Stimulated activated CD4-positive, alpha-beta T cell treated with anti-CD3 and anti-CD28 coated beads, Interleukin-1b, Interleukin-23, amount 100 ng/mL, for 4 hours (primary cell): ENCODE measurements around the gene ATP6V0E1.
"Not testable (repeated sequence)": the region's sequence is repeated elsewhere in the genome, so short reads cannot be mapped to it uniquely, and the experiment has no call there.

Experiments used
- DNase-seq, 2 donors: peaks; one replicate each; pipeline ENCODE4 v3.0.0-alpha.2; 2020; ENCODE audit warnings: low read depth in 2 of 2

ATP6V0E1 gene

GRCh38 chr5:173004013-173004412 is 20.4 kb downstream of the ATP6V0E1 start:
- DNase-seq = no peak

- no peak for DNase-seq
Observed at GRCh38 chr5:173004447-173004846, 20.9 kb downstream of the ATP6V0E1 start.

DNA sequence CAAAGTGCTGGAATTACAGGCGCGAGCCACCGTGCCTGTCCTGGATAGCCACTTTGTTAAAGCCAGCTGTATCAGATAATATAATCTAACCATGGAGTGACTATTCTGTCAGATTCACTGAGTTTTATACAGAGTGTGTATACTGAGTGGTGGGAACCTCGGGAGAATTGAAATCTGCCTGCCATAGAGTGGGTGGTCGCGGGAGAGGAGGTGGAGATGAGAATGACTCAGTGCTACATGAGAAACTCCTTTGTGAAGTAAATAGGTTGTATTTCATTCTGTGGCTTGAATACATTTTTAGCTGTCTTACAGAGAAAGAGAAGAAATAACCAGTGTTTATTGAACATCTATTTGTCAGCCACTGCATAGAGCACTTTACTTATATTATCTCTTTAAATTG is 26.4 kb downstream of the ATP6V0E1 start:
- no peak for DNase-seq

DNA sequence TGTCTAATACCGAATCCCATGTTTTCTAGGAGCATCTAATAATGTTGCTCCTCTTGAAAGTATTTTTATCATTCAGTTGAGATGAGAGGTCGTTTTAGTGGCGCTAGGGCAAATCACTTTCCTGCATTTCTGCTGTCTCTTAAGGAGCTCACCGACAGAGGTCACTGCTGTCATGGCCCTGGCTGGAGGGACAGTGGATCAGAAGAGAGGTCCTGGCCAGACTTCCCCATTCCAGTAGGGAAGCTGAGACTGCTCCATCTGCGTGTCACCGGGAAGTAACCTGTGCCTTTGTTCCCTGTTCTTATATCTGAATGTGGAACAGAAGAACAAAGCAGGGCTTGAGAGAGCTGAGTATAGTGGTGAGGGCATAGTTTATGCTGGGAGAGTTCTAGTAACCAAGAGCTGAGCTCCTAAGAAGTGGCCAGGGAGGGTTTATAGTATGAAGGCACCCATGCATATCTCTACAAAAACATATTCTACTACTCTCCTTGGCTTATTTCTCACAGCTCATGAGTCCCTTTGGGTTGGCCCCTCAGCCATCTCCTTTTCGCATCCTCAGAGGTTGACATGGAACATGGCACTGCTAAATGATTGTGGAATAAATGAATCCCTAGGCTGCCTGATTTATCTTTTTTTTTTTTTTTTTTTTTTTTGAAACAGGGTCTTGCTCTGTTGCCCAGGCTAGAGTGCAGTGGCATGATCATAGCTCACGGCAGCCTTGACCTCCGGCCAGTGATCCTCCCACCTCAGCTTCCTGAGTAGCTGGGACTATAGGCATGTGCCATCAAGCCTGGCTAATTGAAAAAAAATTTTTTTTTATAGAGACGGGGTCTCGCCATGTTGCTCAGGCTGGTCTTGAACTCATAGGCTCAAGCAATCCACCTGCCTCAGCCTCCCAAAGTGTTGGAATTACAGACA is 27.2 kb downstream of the ATP6V0E1 start:
- DNase-seq = no peak

- no peak for DNase-seq
Observed at GRCh38 chr5:173011566-173011965, 28.0 kb downstream of the ATP6V0E1 start.

- no peak for DNase-seq
Observed at GRCh38 chr5:173012882-173013281, 29.3 kb downstream of the ATP6V0E1 start.

DNA sequence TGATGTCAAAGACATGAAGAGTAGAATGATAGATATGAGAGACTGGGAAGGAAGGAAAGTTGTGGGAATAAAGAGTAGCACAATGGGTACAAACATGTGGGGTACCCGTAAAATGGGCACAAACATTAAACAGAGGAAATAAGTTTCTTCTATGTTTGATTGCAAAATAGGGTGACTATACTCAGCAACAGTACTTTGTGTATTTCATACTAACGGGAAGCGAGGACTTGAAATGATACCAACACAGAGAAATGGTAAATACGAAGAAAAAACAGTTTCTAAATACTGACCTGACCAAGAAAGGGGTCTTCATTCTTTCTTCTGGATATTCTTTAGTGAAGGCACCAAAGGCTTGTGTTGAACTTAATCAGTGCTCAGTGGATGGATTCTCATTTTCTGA is 31.1 kb downstream of the ATP6V0E1 start:
- DNase-seq = no peak

DNA sequence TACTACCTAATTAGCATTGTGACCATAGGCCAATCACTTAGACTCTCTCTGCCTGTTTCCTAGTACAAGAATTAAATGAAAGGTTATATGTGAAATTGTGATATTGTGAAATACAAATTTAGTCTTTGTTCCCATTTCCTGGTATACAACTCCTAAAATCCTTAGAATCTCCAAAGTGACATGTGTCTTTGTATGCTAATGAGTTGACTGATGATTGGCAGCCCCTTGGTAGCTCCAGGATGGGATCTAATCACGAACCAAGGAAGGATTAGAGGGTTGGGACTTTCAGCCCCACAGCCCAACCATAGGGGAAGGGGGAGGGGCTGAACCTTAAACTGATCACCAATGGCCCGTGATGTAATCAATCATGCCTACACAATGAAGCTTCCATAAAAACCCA is 31.6 kb downstream of the ATP6V0E1 start:
- no peak for DNase-seq

DNA sequence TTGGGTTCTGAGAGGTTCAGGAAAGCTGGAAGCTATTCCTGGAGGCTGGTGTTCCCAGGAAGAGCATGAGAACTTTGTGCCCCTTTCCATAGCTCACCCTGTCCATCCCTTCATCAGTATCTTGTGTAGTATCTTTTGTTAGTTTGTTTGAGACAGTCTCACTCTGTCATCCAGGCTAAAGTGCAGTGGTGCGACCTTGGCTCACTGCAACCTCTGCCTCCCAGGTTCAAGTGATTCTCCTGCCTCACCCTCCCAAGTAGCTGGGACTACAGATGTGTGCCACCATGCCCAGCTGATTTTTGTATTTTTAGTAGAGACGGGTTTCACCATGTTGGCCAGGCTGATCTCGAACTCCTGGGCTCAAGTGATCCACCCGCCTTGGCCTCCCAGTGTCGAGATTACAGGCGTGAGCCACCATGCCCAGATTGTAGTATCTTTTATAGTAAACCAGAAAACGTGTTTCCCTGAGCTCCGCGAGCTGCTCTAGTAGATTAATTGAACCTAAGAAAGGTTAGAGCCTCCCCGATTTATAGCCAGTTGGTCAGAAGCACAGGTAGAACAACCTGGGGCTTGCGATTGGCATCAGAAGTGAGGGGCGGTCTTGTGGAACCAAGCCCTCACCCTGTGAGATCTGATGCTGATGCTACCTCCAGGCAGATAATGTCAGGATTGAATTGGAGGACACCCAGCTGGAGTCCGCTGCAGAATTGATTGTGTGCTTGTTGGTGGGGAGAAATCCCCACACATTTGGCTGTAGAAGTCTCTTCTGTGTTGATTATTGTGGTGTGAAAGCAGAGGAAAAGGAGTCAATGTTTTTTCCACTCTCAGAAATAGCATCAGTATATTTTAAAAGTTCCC is 32.3 kb downstream of the ATP6V0E1 start:
- DNase-seq = no peak

DNA sequence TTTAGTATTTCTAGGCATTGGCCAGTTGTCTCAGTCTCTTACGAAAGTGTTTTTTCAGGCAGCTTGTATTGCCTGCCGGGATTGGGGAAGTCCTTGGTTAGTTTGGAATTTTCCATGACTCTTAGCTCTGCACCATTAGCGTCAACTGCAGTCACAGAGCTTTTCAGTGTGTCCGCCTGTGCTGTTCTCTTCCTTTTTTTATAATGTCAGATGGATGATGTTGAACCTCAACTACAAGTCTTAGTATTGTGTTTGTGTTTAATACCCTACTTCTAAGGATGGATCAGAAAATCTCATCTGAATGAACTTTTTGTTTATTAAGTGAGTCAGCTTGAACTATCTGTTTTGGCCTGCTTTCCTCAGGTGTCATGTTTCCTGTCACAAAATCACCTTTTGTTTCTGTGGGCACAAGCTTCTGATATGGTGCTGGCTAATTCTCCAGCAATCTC is 33.1 kb downstream of the ATP6V0E1 start:
- DNase-seq = no peak

DNA sequence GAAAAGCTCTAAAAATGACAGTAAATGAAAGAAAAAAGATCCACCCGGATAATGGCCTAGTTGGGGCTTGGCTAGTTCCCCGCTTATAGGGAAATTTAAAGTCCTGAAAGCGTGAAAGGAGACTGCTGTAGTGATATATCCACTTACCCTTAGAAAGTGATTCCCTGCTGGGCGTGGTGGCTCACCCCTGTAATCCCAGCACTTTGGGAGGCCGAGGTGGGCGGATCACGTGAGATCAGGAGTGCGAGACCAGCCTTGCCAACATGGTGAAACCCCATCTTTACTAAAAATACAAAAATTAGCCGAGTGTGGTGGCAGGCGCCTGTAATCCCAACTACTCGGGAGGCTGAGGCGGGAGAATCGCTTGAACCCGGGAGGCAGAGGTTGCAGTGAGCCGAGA is 33.5 kb downstream of the ATP6V0E1 start:
- DNase-seq = not testable (repeated sequence)

DNA sequence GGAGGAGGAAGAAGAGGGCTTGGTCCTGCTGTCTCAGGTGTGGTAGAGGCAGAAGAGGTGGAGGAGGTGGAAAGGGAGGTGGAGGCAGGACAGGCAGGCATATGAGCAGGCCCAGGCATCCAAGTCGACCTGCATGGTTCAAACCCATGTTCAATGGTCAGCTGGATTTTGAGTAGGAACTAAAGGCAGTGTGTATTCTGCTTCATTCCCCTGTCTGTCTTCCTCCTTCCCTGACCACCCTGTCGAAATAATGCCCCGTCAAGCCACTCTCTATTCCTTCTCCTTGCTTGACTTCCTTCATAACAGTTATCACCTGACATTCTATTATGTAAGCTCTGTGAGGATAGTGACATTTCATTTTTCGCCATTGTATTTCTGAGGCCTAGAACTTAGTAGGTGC is 34.8 kb downstream of the ATP6V0E1 start:
- DNase-seq = no peak

DNA sequence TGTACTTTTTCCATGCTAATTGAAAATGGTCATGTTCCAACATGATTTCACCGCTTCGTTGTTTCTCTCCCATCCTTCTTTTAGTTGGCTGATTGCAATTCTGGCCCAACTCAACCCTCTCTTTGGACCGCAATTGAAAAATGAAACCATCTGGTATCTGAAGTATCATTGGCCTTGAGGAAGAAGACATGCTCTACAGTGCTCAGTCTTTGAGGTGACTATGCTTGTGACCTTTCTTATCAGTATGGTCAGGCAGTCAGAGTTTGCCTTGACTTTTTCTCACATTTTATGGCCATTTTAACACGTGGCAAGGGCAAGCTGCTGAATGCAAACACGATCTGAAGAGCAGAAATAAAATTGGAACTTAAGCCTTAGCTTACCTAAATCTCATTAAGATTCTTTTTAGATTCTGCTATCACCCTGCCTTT is 36.6 kb downstream of the ATP6V0E1 start:
- no peak for DNase-seq

DNA sequence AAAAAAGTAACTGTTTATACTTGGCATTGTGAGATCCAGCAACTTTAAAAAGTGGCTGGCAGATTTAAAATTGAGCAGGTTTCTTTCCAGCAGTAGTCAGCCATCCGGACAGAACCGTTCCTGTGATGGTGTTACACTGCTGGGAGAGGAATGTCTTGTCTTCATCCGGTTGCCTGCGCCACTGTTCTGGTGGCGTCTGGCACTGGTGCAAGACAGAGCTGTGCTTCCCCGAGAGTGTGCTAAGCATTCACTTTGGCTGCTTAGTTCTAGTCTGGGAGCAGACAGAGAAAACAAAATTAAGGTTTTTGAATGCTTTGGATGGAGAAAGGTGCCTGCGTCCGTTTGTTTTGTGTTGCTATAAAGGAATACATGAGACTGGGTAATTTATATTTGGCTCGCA is 37.1 kb downstream of the ATP6V0E1 start:
- DNase-seq = no peak

- no peak for DNase-seq
Observed at GRCh38 chr5:173025651-173026050, 42.1 kb downstream of the ATP6V0E1 start.

DNA sequence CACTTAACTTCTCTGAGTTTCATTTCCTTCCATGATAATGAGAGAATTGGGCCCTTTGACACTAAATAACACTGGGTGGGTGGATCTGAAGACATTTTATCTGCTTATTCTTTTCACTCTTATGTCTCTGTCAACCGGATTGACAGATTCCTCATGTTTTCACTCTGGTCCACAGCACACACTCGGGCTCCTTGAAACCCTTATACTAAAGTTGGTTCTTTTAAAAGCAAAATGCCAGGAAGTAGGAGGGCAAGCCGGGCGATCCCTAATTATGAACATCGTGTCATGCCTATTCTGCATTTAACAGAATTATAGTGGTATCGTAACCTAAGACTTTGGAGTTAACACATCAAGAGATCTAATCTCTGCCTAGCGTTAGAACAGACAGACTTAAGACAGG is 44.3 kb downstream of the ATP6V0E1 start:
- DNase-seq = no peak

DNA sequence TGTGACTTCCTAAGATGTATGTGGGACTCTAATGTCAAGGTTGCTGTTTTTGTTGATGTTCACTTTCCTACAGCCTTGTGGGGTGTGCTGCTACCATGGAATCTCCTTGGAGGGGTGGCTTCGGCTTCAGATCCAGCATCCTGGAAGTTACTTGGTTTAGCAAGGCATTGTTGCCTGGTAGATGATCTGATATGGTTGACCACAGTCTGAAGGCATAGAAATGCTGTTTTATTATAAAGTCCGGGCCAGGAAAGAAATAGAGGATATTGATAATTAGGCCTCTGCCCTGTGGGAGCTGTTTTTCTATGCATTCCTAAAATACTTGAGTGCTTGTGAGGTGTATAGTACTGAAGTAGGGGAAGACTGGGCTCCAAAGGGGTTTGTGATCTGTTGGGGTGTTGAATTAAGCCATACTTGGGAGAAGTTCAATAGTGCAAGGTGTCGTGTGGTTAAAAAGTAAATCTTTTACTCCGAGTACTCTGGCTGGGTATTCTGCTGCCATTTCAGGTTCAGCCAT is 45.3 kb downstream of the ATP6V0E1 start:
- no peak for DNase-seq

GRCh38 chr5:173029499-173029921 is 45.9 kb downstream of the ATP6V0E1 start:
- DNase-seq = no peak

- not testable (repeated sequence) for DNase-seq
Observed at GRCh38 chr5:173032096-173032495, 48.5 kb downstream of the ATP6V0E1 start.

GRCh38 chr5:173032730-173033129 is 49.2 kb downstream of the ATP6V0E1 start:
- DNase-seq = no peak

- DNase-seq = no peak
Observed at GRCh38 chr5:173033923-173034322, 50.4 kb downstream of the ATP6V0E1 start.
